NB4 (cell line): ENCODE results near the gene EPN3.

Source experiments
- CTCF ChIP-seq: IDR thresholded peaks from one replicate; pipeline ENCODE4 v1.5.1; 2012; ENCODE audit warnings: low read depth, low read length
- MAX ChIP-seq: IDR thresholded peaks from 2 replicates; pipeline ENCODE4 v1.6.1; 2011; ENCODE audit warnings: low read depth, low read length
- POLR2A ChIP-seq: IDR thresholded peaks from 2 replicates; pipeline ENCODE4 v1.6.1; 2011; ENCODE audit warnings: mild to moderate bottlenecking; ENCODE audit not compliant: insufficient read length; ENCODE audit errors: extremely low read depth

- TF ChIP-seq CTCF (no peak), POLR2A (no peak), MAX (no peak)
These were observed 29.9 kb downstream of the EPN3 start for GRCh38 chr17:50562242-50563091.
